Pancreas (tissue), 10 donors: ENCODE results near the gene HLF. TPM values are rescaled to one million over a fixed set of nuclear protein-coding genes. Genes with fewer than 3 reads are reported as not detected.

Experiments used
- ATAC-seq, 4 donors: fragments of 200-7000 bp; cut with Tn5 transposase; one replicate each; pipeline versions ENCODE4 v1.8.0 to v1.9.1; 2020; ENCODE audit warnings: mild to moderate bottlenecking in 4 of 4, moderate library complexity in 4 of 4
- DNase-seq, 6 donors: peaks; one replicate each; pipeline ENCODE4 v3.0.0-alpha.2; 2020
- FAIRE-seq: peaks from 2 replicates; lab custom pipeline; 2012; peaks lifted over from hg19 to GRCh38; lab: Jason Lieb, UNC
- H3K27ac ChIP-seq, 4 donors: fragments of 200-600 bp; sonication (generic); 1 replicate in 3 of 4; 2 replicates in 1 of 4; pipeline versions ENCODE4 v1.5.0 to v1.8.0; 2020
- H3K27me3 ChIP-seq, 4 donors: fragments of 200-600 bp; one replicate each; pipeline ENCODE4 v1.8.0; 2021
- H3K36me3 ChIP-seq, 3 donors: fragments of 200-600 bp; sonication (generic) in 1 of 3; one replicate each; pipeline versions ENCODE4 v1.5.0 to v1.8.0; 2020 to 2021
- H3K4me1 ChIP-seq, 3 donors: fragments of 200-600 bp; one replicate each; pipeline ENCODE4 v1.8.0; 2021
- H3K4me3 ChIP-seq, 4 donors: fragments of 200-600 bp; sonication (generic) in 2 of 4; one replicate each; pipeline versions ENCODE4 v1.5.0 to v1.8.0; 2020 to 2021
- H3K9me3 ChIP-seq, 4 donors: fragments of 200-600 bp; one replicate each; pipeline ENCODE4 v1.8.0; 2021
- WGBS, 2 donors: extraction: QIAGEN DNeasy Blood & Tissue Kit; methylation state at CpG; one replicate each; pipeline ENCODE4 v1.1.7; 2013; 5-methylcytosine and 5-hydroxymethylcytosine counted together
- intact Hi-C, 3 donors: fragments of 100-400 bp; cut with DNase I; formaldehyde crosslinking; loops; one replicate each; pipeline versions ENCODE4 v1.11.1 to v1.14.2; 2022
- polyA plus RNA-seq, 2 donors: library from polyadenylated mRNA; stranded (reverse); fragments of 200-250 nt; gene quantifications; one replicate each; pipeline ENCODE4 v1.2.3, GENCODE V29; 2013
- total RNA-seq, 6 donors: library from RNA; stranded (reverse); fragmentation: NEBNext Ultra II Directional in 4 of 6; extraction: Animal tissue kit (Norgen Biotek cat#: 25700) in 4 of 6; gene quantifications; one replicate each; pipeline versions ENCODE4 v1.2.1 to v1.2.4, GENCODE V29; 2021 to 2023
- TF ChIP-seq, protein P1 (sequence below), 4 donors: fragments of 200-600 bp; sonication (generic) in 3 of 4; IDR thresholded peaks; one replicate each; pipeline versions ENCODE4 v1.5.0 to v1.8.0; 2021; ENCODE audit warnings: antibody characterized with exemption in 4 of 4
- donor health status: healthy with polysubstance abuse.
- donor health status: DM: no; HTN: no; CAD: no; lungs with moderate emphysema.
- donor health status: DM: no; HTN: no; CAD: no.
- donor health status: control.
- donor health status: control.
- donor health status: Bipolar disorder and iron deficiency.
- donor health status: DM: yes; HTN: yes; CAD: no.
- donor health status: DM: no; HTN: no; CAD: no.
- donor health status: DM: no; HTN: no; CAD: no.
- donor health status: DM: yes; HTN: yes; CAD: no.

Gene HLF
- total and polyA plus RNA-seq, 8 donors: 1.2 to 4.6 (median 2.2) TPM

DNA sequence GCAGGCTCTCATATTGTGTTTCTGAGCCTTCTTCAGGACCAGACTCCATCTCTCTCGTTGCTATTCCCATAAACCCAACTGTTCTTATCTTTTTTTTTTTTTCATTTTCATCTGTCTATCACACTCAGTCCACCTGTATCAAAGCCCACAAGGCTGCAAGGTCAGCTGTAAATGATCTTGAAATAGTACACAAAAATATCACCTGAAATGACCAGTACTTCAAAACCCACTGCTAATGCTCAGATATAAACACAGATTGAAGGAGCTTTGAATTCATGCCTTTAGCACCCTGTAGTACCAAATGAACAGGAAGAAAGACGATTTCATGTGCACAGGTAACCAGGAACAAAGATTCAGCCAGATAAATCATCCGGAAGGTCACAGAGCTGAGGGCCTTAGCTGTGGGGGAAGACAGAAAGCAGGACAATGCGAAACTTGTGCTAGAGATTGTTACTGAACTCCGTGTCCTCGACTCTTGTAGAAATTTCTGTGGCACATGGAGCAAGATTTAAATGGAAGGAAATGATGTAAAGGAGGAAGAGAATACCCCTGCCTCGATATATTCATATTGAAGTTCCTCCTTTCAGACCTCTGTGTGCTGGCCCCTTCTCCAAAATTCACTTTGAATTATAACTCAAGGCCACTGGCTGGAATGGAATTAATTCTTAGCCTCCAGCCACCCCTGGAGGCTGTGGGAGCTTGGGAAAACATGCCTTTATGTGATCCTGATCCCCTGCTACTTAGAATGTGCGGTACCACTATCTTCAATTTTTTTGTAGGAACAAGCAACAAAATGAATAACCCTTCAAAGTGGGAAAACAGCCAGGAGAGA, 4.1 kb downstream of the HLF start:
- 52 to 64% methylated on average over 8 of the region's 8 CpGs for WGBS, 2 donors
- FAIRE-seq (no peak), DNase-seq (no peak), ATAC-seq (no peak)
- H3K4me1 ChIP-seq: peaks cover 4 to 9% (median 6%) of the 10 kb centered on the region in 3 donors
- H3K4me3 ChIP-seq: no peak overlapping the region
- TF ChIP-seq, protein P1, sequence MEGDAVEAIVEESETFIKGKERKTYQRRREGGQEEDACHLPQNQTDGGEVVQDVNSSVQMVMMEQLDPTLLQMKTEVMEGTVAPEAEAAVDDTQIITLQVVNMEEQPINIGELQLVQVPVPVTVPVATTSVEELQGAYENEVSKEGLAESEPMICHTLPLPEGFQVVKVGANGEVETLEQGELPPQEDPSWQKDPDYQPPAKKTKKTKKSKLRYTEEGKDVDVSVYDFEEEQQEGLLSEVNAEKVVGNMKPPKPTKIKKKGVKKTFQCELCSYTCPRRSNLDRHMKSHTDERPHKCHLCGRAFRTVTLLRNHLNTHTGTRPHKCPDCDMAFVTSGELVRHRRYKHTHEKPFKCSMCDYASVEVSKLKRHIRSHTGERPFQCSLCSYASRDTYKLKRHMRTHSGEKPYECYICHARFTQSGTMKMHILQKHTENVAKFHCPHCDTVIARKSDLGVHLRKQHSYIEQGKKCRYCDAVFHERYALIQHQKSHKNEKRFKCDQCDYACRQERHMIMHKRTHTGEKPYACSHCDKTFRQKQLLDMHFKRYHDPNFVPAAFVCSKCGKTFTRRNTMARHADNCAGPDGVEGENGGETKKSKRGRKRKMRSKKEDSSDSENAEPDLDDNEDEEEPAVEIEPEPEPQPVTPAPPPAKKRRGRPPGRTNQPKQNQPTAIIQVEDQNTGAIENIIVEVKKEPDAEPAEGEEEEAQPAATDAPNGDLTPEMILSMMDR (IDR thresholded peaks at IDR 0.05): no peak
- no peaks in the 10 kb centered on the region for H3K36me3 ChIP-seq
- intact Hi-C loops: no loop called here
- no peaks in the 10 kb centered on the region for H3K9me3 ChIP-seq
- no peak overlapping the region for H3K27ac ChIP-seq
- no peaks in the 10 kb centered on the region for H3K27me3 ChIP-seq

DNA sequence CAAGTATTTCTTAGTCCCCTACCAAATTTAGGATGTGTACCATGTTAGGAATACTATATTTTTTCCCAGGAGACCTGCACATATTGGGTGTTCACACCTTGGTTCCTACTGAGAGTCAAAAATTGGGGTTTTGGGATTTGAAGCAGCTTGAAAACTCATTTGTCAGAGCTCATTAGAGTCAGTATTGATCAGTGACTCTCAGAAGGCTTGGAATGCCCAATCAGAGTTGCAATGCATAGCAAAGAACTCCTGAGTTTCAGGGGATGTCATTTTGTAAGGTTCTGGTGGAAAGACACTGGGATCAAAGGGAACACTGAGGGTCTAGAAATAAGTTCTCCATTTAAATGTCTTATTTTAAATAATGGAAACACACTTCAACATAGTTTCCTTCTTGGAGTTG, 5.1 kb downstream of the HLF start:
- H3K9me3 ChIP-seq: no peaks in the 10 kb centered on the region
- DNase-seq (no peak), ATAC-seq (no peak), FAIRE-seq (no peak)
- peaks cover 11 to 19% (median 12%) of the 10 kb centered on the region in 3 donors for H3K4me1 ChIP-seq
- intact Hi-C loops: no loop called here
- no peak overlapping the region for H3K27ac ChIP-seq
- H3K4me3 ChIP-seq: no peak overlapping the region
- no peaks in the 10 kb centered on the region for H3K36me3 ChIP-seq
- TF ChIP-seq, protein P1 (IDR thresholded peaks at IDR 0.05): no peak
- H3K27me3 ChIP-seq: no peaks in the 10 kb centered on the region

DNA sequence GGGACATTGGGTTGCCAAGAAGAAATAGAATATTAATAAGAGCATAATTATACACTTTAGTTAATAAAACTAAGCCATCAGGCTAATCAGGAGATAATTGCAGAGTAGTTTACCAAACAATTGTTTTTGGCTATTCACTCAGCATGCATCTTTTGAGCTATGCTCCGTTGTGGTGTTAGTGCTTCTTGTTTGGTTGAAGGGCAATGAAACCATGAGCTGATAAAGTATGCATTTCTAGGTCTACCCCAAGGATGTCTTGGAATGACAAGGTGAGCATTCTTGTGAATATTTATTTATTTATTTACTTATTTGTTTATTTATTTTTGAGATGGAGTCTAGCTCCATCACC, 6.4 kb downstream of the HLF start:
- Histone ChIP-seq H3K27me3 (no peaks in the 10 kb centered on the region), H3K27ac (no peak overlapping the region), H3K4me1 (peaks cover 11 to 24% (median 12%) of the 10 kb centered on the region in 3 donors), H3K9me3 (no peaks in the 10 kb centered on the region), H3K36me3 (no peaks in the 10 kb centered on the region), H3K4me3 (no peak overlapping the region)
- DNase-seq (no peak), FAIRE-seq (no peak), ATAC-seq (no peak)
- 90 to 91% methylated on average over 1 of the region's 1 CpG for WGBS, 2 donors
- TF ChIP-seq, protein P1 (IDR thresholded peaks at IDR 0.05): no peak
- intact Hi-C loops: no loop called here

DNA sequence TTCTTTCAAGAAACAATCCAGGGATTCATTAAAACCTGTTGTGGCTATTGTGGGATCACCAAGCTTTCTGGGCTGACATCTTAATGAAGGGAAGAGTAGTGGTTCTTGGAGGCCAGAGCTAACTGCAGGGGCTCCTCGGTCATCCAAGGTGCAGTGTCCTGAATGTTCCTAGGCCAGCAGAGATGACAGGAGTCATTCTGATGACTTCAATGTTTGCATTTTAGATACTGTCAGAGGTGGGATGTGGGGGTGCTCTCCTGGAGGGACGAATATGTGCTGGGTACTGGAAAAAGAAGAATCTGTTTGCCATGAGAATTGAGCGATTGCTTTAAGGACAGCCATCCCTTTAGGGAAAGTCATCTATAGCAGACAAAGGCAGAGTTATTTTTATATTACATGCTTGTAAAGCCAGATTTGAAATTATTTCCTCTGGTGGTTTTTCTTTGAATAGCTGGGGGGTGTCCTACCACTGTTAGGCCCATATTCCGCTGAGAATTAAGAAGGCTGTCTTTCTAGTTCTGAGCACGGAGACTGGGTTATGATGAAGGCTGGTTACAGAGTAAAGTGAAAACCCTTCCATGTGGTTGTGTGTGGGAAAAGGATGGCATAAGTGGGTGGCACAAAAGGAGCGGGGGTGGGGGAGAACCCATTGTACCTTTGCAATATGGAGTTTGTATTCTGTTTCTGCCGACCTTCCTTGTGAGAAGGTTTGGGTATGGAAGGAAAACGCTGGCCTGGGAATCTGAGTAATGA, 7.4 kb downstream of the HLF start:
- WGBS, 2 donors: 89 to 91% methylated on average over 8 of the region's 8 CpGs
- H3K9me3 ChIP-seq: no peaks in the 10 kb centered on the region
- intact Hi-C loops: no loop called here
- no peak overlapping the region for H3K4me3 ChIP-seq
- TF ChIP-seq, protein P1 (IDR thresholded peaks at IDR 0.05): no peak
- H3K27ac ChIP-seq: no peak overlapping the region
- H3K27me3 ChIP-seq: no peaks in the 10 kb centered on the region
- DNase-seq (no peak), FAIRE-seq (no peak), ATAC-seq (no peak)
- H3K4me1 ChIP-seq: peaks cover 10 to 24% (median 11%) of the 10 kb centered on the region in 3 donors
- H3K36me3 ChIP-seq: no peaks in the 10 kb centered on the region
